Aorta (tissue), 5 donors: Measurements from ENCODE around the gene MUSK. TPM values are rescaled to one million over a fixed set of nuclear protein-coding genes. Genes with fewer than 3 reads are reported as not detected.

Experiments used
- ATAC-seq: fragments of 200-7000 bp; cut with Tn5 transposase; one replicate; pipeline ENCODE4 v1.9.1; 2022; ENCODE audit warnings: moderate library complexity; ENCODE audit not compliant: low FRiP score
- DNase-seq, 2 donors: peaks; one replicate each; pipeline ENCODE4 v3.0.0-alpha.2; 2020
- H3K27ac ChIP-seq, 2 donors: one replicate each; pipeline ENCODE4 v1.5.1; 2013; ENCODE audit warnings: low read length in 2 of 2, mild to moderate bottlenecking in 2 of 2, moderate library complexity in 2 of 2, control low read depth in 1 of 2, inconsistent platforms in 1 of 2, low read depth in 1 of 2
- H3K27me3 ChIP-seq, 2 donors: one replicate each; pipeline ENCODE4 v1.6.1; 2013; ENCODE audit warnings: control low read depth in 1 of 2, low read length in 1 of 2, mild to moderate bottlenecking in 1 of 2, moderate library complexity in 1 of 2; ENCODE audit not compliant: insufficient read depth in 2 of 2, control insufficient read depth in 1 of 2
- H3K36me3 ChIP-seq, 2 donors: one replicate each; pipeline ENCODE4 v1.6.1; 2013; ENCODE audit warnings: control low read depth in 1 of 2, low read length in 1 of 2, mild to moderate bottlenecking in 1 of 2; ENCODE audit not compliant: insufficient read depth in 2 of 2, control insufficient read depth in 1 of 2
- H3K4me1 ChIP-seq, 2 donors: one replicate each; pipeline ENCODE4 v1.6.1; 2013; ENCODE audit warnings: low read length in 2 of 2, control low read depth in 1 of 2, mild to moderate bottlenecking in 1 of 2, moderate library complexity in 1 of 2; ENCODE audit not compliant: insufficient read depth in 2 of 2, control insufficient read depth in 1 of 2
- H3K4me3 ChIP-seq, 2 donors: one replicate each; pipeline ENCODE4 v1.5.1; 2013; ENCODE audit warnings: low read length in 2 of 2, control low read depth in 1 of 2, mild to moderate bottlenecking in 1 of 2
- H3K9me3 ChIP-seq: one replicate; pipeline ENCODE4 v1.6.1; 2013; ENCODE audit warnings: mild to moderate bottlenecking, low read length; ENCODE audit not compliant: control insufficient read depth
- WGBS, 2 donors: extraction: QIAGEN DNeasy Blood & Tissue Kit; methylation state at CpG; one replicate each; pipeline ENCODE4 v1.1.7; 2013; 5-methylcytosine and 5-hydroxymethylcytosine counted together
- intact Hi-C, 2 donors: fragments of 100-400 bp; cut with DNase I; formaldehyde crosslinking; loops; one replicate each; pipeline versions ENCODE4 v1.14.2 to v1.15.0; 2022
- polyA plus RNA-seq, 2 donors: library from polyadenylated mRNA; stranded (reverse); fragments of 200-250 nt; gene quantifications; one replicate each; pipeline ENCODE4 v1.2.3, GENCODE V29; 2013
- total RNA-seq, 2 donors: library from RNA; stranded (reverse); fragmentation: NEBNext Ultra II Directional; extraction: Animal tissue kit (Norgen Biotek cat#: 25700); gene quantifications; one replicate each; pipeline ENCODE4 v1.2.1, GENCODE V29; 2021
- donor health status: healthy with polysubstance abuse.
- donor health status: Bipolar disorder and iron deficiency.
- donor health status: DM: no; HTN: no; CAD: no.
- donor health status: DM: no; HTN: no; CAD: no.
- donor health status: DM: yes; HTN: yes; CAD: no.

MUSK gene
- total and polyA plus RNA-seq, 4 donors: 0.31 to 1.7 (median 1.6) TPM; not detected in 1

DNA sequence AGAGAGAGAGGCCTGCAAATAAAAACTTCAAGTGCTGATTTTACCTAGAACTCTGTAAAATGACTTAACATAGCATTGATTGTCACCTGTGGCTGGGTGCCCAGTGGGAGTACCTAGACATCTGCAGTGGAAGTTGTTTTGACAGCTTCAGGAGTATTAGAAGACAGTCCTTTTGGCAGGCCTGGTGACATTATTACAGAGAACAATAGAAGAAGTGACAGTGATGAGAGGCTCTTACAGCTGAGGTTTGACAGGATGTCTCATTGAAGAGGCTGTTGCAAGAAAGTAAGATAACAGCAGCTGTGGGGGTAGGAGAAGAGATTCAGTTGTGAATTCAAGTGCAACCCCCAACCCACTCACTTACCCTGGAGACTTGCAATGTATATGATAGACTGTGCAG lies 27.9 kb upstream of the MUSK start:
- ATAC-seq (no peak), DNase-seq (no peak)
- H3K4me1 ChIP-seq: no peaks in the 10 kb centered on the region
- intact Hi-C loops: loop anchor here in 1 of 2 donors (10.0 kb wide), 1 partner anchor 394 kb away; the partner anchor contains the start of gene LPAR1
- H3K27me3 ChIP-seq: no peaks in the 10 kb centered on the region
- H3K4me3 ChIP-seq: no peak overlapping the region
- no peak overlapping the region for H3K27ac ChIP-seq
- H3K9me3 ChIP-seq: no peaks in the 10 kb centered on the region
- no peaks in the 10 kb centered on the region for H3K36me3 ChIP-seq

DNA sequence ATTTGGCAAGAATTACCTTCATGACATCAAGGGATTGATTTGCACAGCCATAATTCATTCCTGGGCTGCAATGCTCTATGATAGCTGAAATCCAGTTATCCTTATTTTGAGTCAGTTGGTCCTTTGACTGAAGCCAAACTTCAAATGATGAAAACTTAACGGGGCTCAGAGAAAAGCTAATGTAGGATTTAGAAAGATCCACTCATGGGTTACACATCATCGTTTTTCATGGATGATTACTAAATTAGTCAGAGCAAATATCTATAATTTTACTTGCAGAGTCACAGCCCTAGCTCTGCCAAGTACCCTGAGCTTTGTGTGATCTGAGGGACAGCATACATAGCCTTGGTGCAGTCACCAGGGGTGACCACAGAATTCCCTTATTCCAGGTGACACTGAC lies 27.3 kb upstream of the MUSK start:
- 85 to 87% methylated on average over 2 of the region's 2 CpGs for WGBS, 2 donors
- Histone ChIP-seq H3K27ac (no peak overlapping the region), H3K36me3 (no peaks in the 10 kb centered on the region), H3K4me1 (no peaks in the 10 kb centered on the region), H3K27me3 (no peaks in the 10 kb centered on the region), H3K9me3 (no peaks in the 10 kb centered on the region), H3K4me3 (no peak overlapping the region)
- intact Hi-C loops: loop anchor here in 1 of 2 donors (10.0 kb wide), 1 partner anchor 394 kb away; the partner anchor contains the start of gene LPAR1
- DNase-seq: no peak
- ATAC-seq: no peak

DNA sequence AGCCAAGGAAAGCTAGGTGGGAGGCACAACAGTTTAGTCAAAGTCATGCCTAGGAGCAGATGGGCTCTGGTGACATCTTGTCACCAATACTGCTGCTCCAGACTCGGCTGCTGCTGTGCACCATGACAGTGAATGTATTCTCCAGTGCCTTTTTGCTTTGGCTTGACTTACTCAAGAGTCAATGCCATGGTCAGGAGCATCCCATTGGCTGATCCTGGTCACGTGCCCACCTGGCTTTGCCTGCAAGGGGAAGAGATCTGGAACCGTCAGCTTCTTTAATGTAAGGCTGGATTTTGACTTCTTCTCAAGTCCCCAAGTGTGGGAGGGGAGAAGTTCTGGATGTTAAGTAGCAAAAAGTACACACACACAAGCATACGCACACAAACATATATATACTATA lies 19.9 kb upstream of the MUSK start:
- WGBS, 2 donors: 82 to 89% methylated on average over 4 of the region's 4 CpGs
- no peaks in the 10 kb centered on the region for H3K27me3 ChIP-seq
- no peak overlapping the region for H3K4me3 ChIP-seq
- no peaks in the 10 kb centered on the region for H3K9me3 ChIP-seq
- no peak overlapping the region for H3K27ac ChIP-seq
- H3K36me3 ChIP-seq: no peaks in the 10 kb centered on the region
- no peak for ATAC-seq
- DNase-seq: no peak
- H3K4me1 ChIP-seq: no peaks in the 10 kb centered on the region
- intact Hi-C loops: loop anchor here in 1 of 2 donors (10.0 kb wide), 1 partner anchor 386 kb away; the partner anchor contains the start of gene LPAR1

DNA sequence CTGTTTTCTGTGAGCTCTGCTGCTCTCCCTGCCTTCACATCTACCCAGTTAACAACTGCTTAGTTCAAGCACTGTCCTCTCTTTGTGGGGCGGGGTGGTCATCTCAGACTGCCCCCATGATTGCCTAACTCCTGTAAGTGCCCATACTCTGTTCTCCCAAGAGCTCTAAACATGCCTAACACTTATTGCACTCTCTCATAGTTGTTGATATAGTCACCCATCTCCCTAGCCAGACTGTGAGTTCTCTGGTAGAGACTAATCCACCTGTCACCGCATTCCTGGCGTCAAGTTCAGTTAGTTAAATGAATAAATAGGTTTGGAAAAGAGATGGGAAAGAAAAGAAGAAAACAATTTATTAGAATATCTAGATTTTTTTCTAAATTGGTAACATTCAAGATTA lies 18.3 kb upstream of the MUSK start:
- peak overlapping the region in 1 of 2 donors; percentile 54 for H3K27ac ChIP-seq
- intact Hi-C loops: loop anchor here (5.0 to 10.0 kb wide), 2 partner anchors 92 to 385 kb away; partner anchors contain the start of gene LPAR1 (in 1 of the 2)
- WGBS, 2 donors: 96 to 97% methylated on average over 3 of the region's 3 CpGs
- H3K36me3 ChIP-seq: no peaks in the 10 kb centered on the region
- H3K27me3 ChIP-seq: no peaks in the 10 kb centered on the region
- DNase-seq (no peak), ATAC-seq (no peak)
- H3K4me3 ChIP-seq: no peak overlapping the region
- H3K4me1 ChIP-seq: no peaks in the 10 kb centered on the region
- H3K9me3 ChIP-seq: no peaks in the 10 kb centered on the region

DNA sequence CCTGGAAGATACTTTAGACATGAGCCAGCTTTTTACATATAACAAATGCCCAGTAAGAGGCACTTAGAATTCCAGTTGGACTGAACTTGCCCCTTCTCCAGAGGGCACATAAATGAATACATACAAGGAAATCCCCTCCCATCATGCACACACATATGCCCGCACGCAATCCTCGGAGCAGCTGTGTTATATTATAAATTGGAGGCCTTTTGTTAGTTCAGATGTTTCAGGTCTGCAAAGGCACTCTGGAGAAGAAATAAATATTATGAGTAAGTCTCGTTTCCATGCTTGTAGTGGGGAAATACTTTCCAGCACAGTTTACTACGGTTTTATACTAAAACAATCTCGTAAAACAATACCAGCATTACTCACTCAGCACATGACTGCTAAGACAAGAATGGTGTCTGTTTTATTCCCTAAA lies 17.6 kb upstream of the MUSK start:
- H3K27me3 ChIP-seq: no peaks in the 10 kb centered on the region
- H3K4me3 ChIP-seq: no peak overlapping the region
- intact Hi-C loops: loop anchor here (5.0 to 10.0 kb wide), 2 partner anchors 91 to 384 kb away; partner anchors contain the start of gene LPAR1 (in 1 of the 2)
- H3K27ac ChIP-seq: no peak overlapping the region
- 6 to 9% methylated on average over 6 of the region's 6 CpGs for WGBS, 2 donors
- DNase-seq (peak in 1 of 2 donors; percentile 37), ATAC-seq (peak; percentile 59)
- no peaks in the 10 kb centered on the region for H3K4me1 ChIP-seq
- H3K36me3 ChIP-seq: no peaks in the 10 kb centered on the region
- H3K9me3 ChIP-seq: no peaks in the 10 kb centered on the region

DNA sequence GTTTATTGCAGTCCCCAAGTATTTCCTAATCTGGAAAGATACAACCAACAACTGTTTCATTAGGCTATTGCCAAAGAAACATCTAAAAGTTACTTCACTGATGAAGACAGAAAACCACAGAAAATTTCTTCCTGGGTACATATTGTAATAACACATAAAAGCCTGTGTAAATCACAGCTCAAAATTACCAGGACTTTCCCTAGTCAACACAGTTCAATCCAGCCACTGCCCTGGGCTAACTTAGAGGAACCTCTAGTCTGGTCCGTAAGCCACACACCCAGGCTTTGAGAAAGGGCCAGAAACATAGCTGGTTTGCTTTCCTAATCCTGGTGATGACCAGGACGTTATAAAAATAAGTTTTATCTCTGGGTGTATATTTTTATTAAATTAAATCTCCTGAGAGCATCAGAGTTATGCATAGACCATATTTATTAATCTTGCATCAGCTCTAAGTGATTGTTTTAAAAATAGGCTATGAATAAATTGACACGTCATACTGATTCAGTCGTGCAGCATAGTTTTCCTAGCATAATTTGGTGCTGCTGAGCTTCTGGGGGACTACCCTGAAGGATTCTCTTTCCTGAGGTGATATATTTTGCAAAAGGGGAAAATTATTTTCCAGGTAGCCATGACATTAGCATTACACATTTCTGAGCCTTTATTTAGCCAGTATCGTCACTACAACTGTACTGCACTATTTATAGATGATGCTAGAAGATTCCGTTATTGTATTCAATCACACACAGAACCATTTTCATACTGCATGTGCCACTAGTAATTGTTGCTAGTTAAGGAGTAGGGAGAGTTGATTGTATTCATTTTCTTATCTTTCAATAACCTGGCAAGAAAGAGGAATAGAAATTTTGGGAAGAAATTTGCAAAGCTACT lies 12.6 kb upstream of the MUSK start:
- peak in 1 of 2 donors; percentile 40 for DNase-seq
- WGBS, 2 donors: 8 to 13% methylated on average over 6 of the region's 6 CpGs
- H3K4me3 ChIP-seq: peak overlapping the region in 1 of 2 donors; percentile 26

DNA sequence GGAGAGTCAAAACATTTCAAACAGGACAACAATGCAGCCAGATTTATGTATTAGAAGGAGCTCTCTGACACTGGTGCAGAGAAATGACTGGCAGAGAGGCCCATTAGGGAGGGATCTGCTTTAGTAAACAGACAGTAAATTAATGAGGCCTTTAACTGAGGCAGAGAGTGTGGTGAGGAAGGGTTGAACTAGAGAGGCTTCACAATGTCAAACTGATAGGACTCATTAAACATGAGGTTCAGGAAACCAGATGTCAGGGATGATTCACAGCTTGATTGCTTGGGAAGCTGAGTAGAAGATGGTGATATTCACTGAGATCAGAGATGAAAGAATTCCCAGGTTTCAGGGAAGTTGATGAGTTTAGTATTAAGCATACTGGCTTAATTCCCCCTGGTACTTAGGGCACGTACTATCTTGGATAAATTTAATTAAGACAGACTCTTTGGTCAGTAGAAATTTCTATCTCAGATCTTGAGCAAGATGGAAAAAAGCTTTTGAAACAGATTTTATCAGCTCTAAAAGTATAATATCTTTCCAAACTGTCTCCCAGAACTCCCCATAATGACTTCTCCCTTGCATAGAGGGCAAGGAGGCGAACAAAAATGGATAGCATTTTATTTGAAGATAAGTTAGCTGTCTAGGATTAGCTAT lies 8.6 kb upstream of the MUSK start:
- Histone ChIP-seq H3K9me3 (no peaks in the 10 kb centered on the region), H3K36me3 (no peaks in the 10 kb centered on the region), H3K4me3 (no peak overlapping the region), H3K27me3 (no peaks in the 10 kb centered on the region), H3K4me1 (peaks cover 0 to 1% of the 10 kb centered on the region in 2 donors), H3K27ac (no peak overlapping the region)
- ATAC-seq (no peak), DNase-seq (no peak)
- intact Hi-C loops: loop anchor here in 1 of 2 donors (5.0 to 10.0 kb wide), 2 partner anchors 82 to 375 kb away; partner anchors contain the start of gene LPAR1
- 98 to 100% methylated on average over 2 of the region's 2 CpGs for WGBS, 2 donors

More for the DNA sequence above, 12.6 kb upstream of the MUSK start:
- intact Hi-C loops: loop anchor here in 1 of 2 donors (5.0 to 10.0 kb wide), 2 partner anchors 86 to 379 kb away; partner anchors contain the start of gene LPAR1
- H3K4me1 ChIP-seq: peaks cover 0 to 1% of the 10 kb centered on the region in 2 donors
- H3K9me3 ChIP-seq: no peaks in the 10 kb centered on the region
- H3K36me3 ChIP-seq: no peaks in the 10 kb centered on the region
- no peaks in the 10 kb centered on the region for H3K27me3 ChIP-seq
- peak overlapping the region in 1 of 2 donors; percentile 71 for H3K27ac ChIP-seq
- ATAC-seq: peak; percentile 54

DNA sequence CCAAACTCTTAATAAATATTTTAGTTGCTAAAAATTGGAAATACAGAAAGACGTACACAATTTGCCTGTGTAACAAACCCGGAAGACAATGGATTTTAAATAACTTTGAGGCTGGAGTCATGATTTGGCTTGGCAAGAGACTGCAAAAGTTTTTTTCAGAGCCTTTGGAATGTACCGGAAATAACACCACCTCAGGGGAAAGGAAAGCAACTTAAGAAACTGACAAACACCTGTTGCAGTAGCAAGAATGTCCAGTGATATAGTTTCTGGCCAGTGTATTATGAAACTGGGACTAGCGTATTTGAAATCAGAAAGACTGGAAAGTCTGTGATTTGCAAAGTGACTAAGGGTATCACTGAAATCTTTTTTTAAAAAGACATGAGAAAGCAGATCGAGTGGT lies 842 bp downstream of the MUSK start:
- Histone ChIP-seq H3K27me3 (no peaks in the 10 kb centered on the region), H3K4me1 (no peaks in the 10 kb centered on the region), H3K36me3 (no peaks in the 10 kb centered on the region), H3K27ac (no peak overlapping the region), H3K4me3 (peak overlapping the region in 1 of 2 donors; percentile 26), H3K9me3 (no peaks in the 10 kb centered on the region)
- WGBS, 2 donors: 29 to 31% methylated on average over 5 of the region's 5 CpGs
- DNase-seq (no peak), ATAC-seq (no peak)
- intact Hi-C loops: no loop called here
